NOMO-1 treated with DMSO at 0.1 percent for 48 hours (cell line): Measurements from ENCODE around the gene ADAP1.
A peak's percentile ranks its signal among the peaks of the same experiment; 100 is the strongest.
"Not testable (repeated sequence)": the region's sequence is repeated elsewhere in the genome, so short reads cannot be mapped to it uniquely, and the experiment has no call there.

Experiments
- DNase-seq: peaks from one replicate; lab custom pipeline; 2025; ENCODE audit not compliant: unreplicated experiment; lab: John Stamatoyannopoulos, UW

Gene ADAP1

DNA sequence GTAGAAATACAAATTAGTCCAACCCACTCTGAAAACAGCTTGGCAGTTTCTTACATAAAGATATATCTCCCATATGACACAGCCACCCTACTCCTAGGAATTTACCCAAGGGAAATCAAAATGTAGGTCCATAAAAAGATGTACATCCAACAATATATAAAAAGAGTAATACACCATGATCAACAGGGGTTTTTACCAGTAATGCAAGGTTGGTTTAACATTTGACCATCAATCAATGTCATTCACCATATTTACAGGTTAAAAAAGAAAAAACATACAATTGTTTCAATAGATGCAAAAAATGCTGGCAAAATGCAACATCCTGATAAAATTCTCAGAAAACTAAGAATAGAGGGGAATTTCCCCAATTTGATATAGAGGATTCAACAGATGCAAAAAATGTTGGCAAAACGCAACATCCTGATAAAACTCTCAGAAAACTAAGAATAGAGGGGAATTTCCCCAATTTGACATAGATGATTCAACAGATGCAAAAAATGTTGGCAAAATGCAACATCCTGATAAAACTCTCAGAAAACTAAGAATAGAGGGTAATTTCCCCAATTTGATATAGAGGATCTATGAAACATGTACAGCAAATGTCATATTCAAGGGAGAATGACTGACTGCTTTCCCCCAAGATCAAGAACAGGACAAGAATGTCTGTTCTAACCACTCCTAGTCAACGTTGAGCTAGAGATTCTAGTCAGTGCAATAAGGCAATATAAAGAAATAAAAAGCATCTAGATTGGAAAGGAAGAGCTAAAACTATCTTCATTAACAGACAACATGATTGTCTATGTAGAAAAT is 13.7 kb downstream of the ADAP1 start:
- no peak for DNase-seq

DNA sequence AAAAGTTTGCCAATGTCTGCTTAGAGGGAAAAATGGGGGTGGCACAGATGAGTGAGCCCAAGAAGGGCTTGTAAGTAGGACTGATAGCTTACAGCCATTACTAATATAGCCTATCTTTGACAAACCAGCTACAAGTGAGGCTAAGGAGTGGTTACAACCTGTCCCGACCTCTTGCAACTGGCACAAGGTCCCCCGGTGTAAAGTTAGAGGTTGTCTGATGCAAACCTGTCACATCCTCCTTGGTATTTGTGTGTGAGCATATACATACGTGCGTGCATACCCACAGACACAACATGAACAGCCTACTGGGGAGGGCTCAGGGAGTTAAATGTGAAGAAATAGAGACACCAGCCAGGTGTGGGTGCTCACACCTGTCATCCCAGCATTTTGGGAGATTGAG is 14.6 kb downstream of the ADAP1 start:
- DNase-seq, result no peak

DNA sequence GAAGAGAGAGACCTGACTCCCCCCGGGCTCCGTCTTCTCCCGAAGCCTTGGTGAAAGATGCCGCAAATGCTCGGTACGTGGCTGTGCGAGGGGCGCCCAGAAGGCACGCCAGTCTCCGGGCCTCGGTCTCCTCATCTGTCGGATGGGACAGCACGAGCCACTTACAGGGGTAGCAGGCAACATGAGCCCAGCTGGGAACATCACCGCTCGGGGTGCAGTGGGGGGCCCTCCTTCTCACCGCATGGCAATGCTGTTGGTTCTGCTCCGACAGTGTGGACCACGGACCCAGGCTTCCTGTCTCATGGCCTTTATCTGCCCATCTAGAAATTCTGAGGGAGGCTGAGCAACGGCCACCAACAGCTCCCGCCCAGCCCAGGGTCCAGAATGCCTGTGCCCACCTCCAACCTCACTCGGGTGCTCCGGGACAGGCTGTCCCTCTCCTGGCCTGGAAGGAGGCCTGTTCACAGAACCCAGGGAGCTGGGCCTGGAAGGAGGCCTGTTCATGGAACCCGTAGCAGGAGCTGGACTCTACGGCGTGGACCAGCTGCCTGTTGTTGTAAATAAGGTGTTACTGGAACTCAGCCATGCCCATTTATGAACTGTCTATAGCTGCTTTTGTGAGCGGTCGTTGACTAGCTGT is 15.8 kb downstream of the ADAP1 start:
- DNase-seq, result no peak

DNA sequence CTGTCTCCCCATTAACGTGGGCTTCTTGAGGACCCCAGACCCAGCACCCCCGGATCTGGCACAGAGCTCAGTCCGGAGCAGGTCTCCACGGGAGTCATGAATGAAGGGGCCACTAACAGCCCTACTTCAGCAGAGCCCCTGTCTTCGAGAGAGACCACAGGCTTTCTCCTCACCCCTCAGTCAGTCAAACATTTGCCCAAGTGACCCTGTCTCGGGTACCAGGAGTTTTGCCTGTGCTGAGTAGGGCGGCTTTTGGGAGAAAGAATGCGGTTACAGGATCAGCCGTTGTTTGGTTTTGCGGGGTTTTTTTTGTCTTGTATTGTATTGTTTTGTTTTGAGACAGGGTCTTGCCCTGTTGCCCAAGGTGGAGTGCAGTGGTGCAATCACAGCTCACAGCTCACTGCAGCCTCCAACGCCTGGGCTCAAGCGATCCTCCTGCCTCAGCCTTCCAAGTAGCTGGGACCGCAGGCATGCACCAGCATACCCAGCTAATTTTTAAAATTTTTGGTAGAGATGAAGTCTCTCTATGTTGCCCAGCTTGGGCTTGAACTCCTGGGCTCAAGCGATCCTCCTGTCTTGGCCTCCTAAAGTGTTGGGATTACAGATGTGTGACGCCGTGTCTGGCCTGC is 16.5 kb downstream of the ADAP1 start:
- peak; percentile 48 for DNase-seq

DNA sequence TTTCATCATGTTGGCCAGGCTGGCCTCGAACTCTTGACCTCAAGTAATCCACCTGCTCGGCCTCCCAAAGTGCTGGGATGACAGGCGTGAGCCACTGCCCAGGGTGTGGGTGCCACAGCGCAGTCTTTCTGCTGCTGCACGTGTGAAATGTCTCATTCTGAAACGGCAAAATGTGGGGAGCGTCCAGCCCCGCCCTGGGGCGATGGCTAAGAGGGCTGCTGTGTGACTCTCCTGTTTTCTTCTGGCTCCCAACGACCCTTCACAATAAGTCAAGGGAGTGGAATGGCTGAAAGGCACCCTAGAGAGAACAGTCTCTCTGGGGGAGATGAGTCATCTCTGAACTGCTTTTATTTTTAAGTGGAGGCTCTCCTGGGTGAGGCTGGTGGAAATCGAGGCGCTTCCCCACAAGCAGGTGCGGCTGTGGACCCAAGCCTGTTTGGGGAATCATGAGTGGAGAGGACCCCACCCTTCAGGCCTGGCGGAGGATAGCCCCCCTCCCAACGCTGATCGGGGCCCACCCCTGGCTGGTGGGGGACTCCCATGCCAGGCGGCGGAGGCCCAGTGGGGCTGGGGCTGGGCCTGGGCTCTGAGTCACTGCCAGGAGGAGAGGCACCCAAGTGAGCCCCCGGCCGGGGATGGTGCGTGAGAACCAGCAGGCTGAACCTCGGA is 18.0 kb downstream of the ADAP1 start:
- DNase-seq, result peak; percentile 57

DNA sequence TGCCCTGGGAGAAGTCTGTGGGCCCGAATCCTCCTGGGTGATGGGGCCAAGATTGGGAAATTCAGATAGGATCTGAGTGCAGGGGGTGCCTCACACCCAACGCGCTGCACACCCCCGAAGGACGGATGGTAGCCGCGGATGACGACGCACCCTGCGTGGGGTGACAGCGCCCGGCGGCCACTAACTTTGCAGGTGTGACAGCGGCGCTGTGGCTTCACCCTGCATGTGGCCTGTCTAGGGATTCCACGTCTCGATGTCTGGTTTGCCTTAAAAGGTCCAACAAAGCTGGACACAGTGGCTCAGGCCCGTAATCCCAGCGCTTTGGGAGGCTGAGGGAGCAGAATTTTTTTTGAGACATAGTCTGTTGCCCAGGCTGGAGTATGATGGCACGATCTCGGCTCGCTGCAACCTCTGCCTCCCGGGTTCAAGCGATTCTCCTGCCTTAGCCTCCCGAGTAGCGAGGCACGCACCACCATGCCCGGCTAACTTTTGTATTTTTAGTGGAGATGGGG is 18.6 kb downstream of the ADAP1 start:
- DNase-seq, result no peak

DNA sequence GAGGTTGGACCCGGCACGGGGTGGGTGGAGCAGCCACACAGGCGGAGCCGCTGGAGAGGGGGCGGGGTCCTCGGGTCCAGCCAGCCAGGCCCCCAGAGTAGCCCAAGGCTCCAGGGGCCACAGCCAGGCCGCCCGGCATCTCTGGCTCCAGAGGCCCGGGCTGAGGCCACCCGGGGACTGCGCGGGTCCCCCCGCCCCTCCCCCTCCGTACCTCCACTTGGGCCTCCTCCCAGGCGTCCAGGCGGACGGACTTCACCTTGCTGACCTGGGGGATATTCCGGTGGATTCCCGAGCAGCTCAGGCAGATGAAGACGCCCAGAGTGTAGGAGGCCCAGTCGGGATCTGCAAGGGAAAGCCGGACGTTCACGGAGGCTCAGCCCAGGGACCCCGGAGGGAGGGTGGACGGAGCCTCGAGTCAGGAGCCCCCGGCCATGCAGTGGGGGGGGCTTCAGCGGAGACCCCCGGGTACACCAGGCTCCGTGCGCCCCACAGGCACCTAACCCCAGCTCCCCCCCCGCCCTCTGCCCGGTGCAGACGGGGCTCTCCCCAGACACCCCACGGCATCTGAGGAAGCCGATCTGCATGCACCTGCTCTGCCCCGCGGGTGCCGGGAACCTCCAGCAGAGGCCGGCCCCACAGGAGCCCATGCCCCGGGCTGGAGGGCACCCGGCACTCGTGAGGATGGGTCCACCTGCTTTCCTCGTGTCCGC is 19.2 kb downstream of the ADAP1 start:
- no peak for DNase-seq

DNA sequence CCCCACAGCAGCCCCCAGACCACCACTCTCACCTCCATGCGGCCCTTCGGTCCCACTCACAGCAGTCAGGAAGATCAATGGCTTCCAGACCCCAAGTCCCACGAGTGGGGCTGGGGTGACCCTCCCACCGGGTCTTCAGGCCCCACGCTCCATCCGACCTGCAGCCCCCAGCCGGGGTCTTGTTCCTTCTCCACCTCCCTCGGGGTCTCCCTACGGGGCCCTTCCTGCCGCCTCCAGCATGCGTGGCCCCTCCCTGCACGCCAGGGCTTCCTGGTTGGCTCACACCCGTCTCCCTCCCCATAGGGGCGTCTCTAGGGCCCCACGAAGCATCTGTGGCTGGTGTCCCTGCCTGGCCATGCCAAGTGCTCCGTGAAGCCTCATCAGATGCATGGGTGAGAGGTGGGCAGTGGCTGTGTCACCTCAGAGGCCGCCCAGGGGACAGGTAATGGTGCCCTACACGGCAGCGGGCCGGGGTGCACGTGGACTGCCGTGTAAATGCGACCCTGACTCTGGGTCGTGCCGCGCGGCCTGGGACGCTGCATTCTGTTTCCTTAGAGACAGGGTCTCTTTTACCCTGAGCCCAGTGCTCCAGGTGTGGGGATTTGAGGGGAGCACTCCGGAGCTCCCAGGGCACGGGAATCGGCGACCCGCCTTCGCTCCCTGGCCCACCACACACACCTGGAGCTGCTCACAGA is 19.9 kb downstream of the ADAP1 start:
- DNase-seq, result no peak

DNA sequence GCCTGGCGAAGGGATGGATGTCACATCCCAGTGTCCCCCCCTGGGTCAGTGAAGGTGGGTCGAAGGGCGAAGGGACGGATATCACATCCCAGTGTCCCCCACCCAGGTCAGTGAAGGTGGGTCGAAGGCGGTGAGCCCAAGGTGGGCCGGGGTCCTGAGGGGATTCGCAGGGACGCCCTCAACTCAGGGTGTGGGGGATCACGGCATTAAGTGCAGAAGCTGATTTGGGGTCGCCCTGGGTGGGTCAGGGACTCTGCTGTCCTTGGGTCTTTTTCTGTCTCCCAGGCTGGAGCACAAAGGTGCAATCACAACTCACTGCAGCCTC is 21.9 kb downstream of the ADAP1 start:
- DNase-seq, result no peak

DNA sequence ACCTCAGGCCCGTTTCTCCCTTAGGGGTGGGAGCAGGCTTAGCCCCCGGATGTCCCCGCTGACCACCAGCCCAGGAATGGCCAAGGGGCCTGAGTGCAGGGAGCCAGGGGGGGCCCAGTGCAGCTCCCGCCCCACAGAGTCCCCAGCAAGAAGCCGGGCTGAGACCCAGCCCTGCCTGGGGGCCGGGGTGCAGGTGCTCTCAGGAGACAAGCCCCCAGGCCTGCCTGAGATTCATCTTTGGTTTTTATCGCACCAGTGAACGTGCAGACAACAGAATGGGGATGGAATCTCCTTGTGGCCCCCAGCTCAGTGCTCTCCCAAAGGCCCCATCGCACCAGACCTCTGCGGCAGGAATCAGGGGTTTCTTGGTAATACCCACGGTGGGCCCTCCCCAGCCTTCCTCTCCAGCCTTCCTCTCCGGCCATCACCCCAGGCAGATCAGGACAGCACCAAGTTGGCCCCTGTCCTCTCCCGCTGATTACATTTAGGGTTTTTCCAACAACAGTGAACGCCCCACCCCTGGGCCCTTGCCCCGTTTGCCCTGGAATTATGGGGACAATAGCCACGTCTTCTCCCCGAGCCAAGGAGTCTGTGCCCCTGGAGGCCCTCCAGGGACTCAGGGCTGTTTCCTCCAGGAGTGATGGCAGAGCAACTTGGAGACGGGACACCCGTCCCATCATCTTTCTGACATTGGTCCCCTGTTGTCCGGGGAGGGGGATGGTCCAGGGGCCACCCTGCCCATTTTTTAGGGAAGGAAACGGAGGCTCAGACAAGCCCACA is 22.4 kb downstream of the ADAP1 start:
- DNase-seq, result no peak

DNA sequence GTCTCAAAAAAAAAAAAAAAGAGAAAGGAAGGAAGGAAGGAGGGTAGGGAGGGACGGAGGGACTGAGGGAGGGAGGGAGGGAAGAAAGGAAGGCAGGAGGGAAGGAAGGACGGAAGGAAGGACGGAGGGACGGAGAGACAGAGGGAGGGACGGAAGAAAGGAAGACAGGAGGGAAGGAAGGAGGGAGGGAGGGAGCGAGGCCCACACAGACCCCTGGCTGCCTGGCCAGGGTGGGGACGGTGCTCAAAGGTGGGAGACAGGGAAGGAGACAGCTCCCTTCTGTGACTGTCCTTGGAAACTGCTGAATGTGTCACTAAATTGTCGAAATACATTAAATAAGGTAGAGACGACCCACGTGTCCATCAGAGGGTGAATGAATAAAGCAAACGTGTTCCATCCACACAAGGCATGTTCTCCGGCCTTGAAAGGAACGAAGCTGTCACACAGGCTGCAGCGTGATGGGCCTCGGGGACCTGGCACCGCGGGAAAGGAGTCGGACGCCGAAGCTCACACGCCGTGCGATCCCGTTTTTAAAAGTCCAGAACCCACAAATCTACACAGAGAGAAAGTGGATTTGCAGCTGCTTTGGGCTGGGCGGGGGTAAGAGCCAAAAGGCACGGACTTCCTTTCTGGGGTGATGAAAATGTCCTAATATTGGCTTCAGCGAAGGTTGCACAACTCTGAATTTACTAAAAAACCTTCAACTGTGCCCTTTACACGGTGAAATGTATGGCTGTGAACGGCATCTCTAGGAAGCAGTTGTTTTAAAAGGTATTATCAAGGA is 23.3 kb downstream of the ADAP1 start:
- DNase-seq, result peak; percentile 77

DNA sequence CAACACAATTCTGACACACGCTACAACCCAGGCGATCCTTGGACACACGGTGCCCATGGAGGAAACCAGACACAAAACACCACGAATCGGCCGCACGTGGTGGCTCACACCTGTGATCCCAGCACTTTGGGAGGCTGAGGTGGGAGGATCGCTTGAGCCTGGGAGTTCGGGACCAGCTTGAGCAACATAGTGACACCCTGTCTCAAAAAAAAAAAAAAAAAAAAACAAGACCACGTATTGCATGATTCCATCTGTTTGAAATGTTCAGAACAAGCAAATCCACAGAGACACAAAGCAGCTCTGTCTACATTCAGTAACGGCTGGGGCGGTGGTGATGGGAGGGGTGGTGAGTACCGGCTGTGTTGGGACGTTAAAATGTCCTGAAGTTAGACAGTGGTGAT is 25.2 kb downstream of the ADAP1 start:
- no peak for DNase-seq

DNA sequence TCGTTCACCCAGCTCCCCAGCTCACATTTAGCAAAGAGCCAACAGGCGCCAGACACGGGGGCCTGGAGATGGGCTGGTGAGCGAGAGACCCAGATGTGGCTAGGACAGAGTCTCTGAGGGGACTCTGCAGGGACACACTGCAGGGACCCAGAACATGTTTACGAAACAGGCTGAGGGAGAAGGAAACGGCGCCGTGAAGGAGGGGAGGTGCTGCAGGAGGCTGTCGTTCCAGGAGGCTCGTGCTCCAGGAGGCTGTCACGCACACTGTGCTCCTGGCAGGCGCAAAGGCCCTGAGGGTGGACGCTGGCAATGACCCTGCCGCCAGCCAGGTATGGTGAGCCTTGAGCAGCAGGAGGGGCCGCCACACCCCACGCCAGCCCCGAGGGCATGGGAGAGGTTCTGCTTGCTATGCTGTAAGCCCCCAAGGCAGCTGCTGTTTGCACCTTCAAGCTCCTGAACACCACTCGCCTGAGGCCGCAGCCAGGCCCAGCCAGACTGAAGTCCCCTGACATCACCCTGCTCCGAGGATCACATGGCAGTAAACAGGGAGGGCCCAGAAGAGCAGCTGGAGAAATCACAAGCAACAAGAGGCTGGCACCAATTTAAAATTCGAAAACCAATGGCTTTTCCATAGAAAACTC is 27.3 kb downstream of the ADAP1 start:
- no peak for DNase-seq

DNA sequence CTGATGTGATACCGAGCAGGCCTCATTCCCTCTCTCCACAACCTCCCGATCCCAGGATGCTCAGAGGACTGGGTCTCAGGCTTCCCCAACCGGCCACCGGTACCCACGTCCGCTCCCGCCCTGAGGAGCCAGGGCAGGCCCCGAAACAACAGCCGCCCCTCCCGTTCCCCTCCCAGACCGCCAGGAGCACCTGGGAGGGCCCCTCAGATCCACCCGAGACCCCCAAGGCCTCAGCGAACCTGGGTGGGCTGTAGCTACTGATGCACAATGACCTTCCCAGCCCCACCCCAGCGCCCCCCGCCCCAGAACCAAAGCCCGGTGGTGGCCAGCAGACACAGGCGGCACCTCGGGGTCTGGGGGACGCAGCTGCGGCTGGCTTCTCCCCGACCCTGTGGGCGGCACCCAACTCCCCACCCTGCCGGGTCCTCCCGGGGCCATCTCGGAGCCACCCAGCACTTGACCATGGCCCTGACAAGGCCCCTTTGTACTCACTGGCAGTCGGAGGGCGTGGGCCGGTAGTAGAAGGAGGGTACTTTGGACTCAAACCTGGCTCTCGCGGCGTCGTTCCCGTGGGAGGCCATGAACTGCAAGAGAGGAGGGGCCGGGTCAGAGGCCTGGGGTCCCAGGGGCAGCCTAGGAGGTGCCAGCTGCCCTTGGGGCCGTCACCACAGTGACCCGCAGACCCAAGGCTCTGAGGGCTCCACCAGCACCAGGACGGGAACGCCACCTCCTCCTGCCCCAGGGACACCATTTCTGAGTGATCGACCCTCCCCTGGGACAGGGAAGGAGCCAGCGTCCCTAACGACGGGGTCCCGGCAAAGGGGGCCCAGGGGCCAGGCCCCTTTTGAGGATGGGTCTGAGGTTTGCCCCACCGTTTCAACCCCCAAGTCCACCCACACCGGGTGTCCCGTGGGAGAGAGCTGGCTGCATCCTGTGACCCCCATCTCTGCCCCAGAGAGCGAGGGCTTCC is 28.1 kb downstream of the ADAP1 start:
- no peak for DNase-seq

DNA sequence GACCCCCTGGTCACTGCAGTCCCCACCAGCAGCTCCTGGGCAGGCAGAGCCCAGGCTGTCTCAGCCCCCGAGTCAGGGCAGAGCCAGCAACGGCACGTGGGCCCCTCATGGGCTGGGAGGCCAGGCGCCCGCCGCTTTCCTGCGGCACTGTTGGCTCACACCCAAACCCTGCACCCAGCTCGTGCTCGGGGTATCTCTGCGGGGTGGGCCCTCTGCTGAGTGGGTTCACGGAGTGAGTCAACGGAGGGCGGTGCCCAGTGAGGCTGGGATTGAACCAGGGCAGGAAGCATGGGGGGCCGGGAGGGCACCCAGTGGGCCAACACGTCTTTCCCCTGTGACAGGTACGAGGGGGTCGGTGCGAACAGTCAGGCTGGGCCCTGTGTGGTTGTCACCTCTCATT is 28.9 kb downstream of the ADAP1 start:
- DNase-seq, result no peak

DNA sequence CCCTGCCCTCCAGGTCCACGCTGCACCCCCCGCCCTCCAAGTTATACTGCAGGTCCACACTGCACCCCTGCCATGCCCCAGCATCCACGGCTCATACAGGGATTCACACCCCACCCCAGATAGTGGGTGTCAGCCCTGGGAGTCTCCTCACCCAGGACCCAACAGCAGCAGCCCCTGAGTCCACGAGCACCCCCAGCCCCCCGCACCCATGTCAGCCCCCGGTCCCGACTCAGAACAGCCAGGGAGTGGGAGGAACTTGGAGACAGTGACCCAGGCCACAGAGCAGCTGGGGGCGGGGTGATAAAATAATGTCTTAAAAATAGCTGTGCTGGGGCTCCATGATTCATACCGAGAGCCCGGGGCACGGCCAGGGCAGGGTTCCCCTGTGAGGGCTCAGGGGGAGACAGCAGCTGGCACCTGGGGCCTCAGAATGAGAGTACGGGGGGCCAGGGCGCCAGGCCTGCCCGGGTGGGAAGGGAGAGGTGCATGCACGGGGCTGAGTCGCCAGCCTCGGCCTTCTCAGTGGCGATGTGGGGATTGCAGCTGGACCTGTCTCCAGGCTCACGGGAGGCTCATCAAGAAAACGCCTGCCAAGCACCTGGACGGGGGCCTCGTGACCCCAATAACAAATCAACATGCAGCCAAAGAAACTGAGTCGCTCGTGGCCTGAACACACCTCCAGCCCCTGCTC is 29.8 kb downstream of the ADAP1 start:
- peak; percentile 65 for DNase-seq

DNA sequence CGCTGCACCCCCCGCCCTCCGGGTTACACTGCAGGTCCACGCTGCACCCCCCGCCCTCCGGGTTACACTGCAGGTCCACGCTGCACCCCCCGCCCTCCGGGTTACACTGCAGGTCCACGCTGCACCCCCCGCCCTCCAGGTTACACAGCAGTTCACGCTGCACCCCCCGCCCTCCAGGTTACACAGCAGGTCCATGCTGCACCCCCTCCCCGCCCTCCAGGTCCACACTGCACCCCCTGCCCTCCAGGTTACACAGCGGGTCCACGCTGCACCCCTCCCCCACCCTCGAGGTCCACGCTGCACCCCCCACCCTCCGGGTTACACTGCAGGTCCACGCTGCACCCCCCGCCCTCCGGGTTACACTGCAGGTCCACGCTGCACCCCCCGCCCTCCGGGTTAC is 30.4 kb downstream of the ADAP1 start:
- DNase-seq, result not testable (repeated sequence)
